Nasal cavity respiratory epithelium epithelial cell of viscerocranial mucosa (primary cell): Measurements from ENCODE around the gene MTA2. TPM values are rescaled to one million over a fixed set of nuclear protein-coding genes. Genes with fewer than 3 reads are reported as not detected.

ENCODE experiments used
- total RNA-seq: library from RNA; depleted of rRNA; stranded (reverse); fragments of >200 nt; gene quantifications from 2 replicates; pipeline ENCODE4 v1.2.3, GENCODE V29; 2014

MTA2 gene
- 183 and 215 TPM in 2 replicates for total RNA-seq

GRCh38 chr11:62601372-62602140, at the start of gene MTA2:
TSS of gene MTA2 (minus strand) at chr11:62601865. CDS start at chr11:62601450, 415 bp downstream.

GRCh38 chr11:62645946-62646824, 44.5 kb upstream of the MTA2 start, which contains the start of gene GANAB:
TSS of gene GANAB (minus strand) at chr11:62646613. CDS start at chr11:62646599, 14 bp downstream.

GRCh38 chr11:62621567-62622470, 20.2 kb upstream of the MTA2 start, which contains the start of gene B3GAT3:
TSS of gene B3GAT3 (minus strand) at chr11:62621986. CDS start at chr11:62621947, 39 bp downstream.

GRCh38 chr11:62612366-62613290, 11.0 kb upstream of the MTA2 start, which contains the start of the genes EML3 and ROM1:
TSS of gene EML3 (minus strand) at chr11:62612775. CDS start at chr11:62612457, 318 bp downstream.
TSS of gene ROM1 (plus strand) at chr11:62613257. CDS start at chr11:62613282, 25 bp downstream.

GRCh38 chr11:62591448-62592145, 10.1 kb downstream of the MTA2 start, which contains the start of gene TUT1:
TSS of gene TUT1 (minus strand) at chr11:62591523. CDS start at chr11:62591485, 38 bp downstream.

GRCh38 chr11:62573592-62574362, 27.9 kb downstream of the MTA2 start, which contains the start of gene EEF1G:
TSS of gene EEF1G (minus strand) at chr11:62573891. CDS start at chr11:62573842, 49 bp downstream.

GRCh38 chr11:62546244-62546928, 55.3 kb downstream of the MTA2 start, which contains the start of gene AHNAK:
TSS of gene AHNAK (minus strand) at chr11:62546806. CDS start at chr11:62536098, 10,708 bp downstream.

Other genes with a start within 250 kb of the MTA2 start
- not detected in 2 replicates for gene SCGB1A1, start 182.8 kb downstream of the MTA2 start, total RNA-seq
- 265 and 856 TPM in 2 replicates for gene AHNAK, start 55.1 kb downstream of the MTA2 start, total RNA-seq
- gene EEF1G, start 28.0 kb downstream of the MTA2 start, total RNA-seq, result 1,482 and 1,970 TPM in 2 replicates
- 9.1 and 11.3 TPM in 2 replicates for gene TUT1, start 10.3 kb downstream of the MTA2 start, total RNA-seq
- 7.9 and 16.2 TPM in 2 replicates for gene EML3, start 10.9 kb upstream of the MTA2 start, total RNA-seq
- gene ROM1, start 11.4 kb upstream of the MTA2 start, total RNA-seq, result 1.7 and 1.9 TPM in 2 replicates
- gene B3GAT3, start 20.1 kb upstream of the MTA2 start, total RNA-seq, result 24.9 and 33.7 TPM in 2 replicates
- 195 and 220 TPM in 2 replicates for gene GANAB, start 44.7 kb upstream of the MTA2 start, total RNA-seq
- gene INTS5, start 51.4 kb upstream of the MTA2 start, total RNA-seq, result 23.6 and 29.2 TPM in 2 replicates
- 21.0 and 61.2 TPM in 2 replicates for gene C11orf98, start 63.3 kb upstream of the MTA2 start, total RNA-seq
- gene CSKMT, start 63.4 kb upstream of the MTA2 start, total RNA-seq, result 5.1 and 14.0 TPM in 2 replicates
- gene UQCC3, start 69.8 kb upstream of the MTA2 start, total RNA-seq, result 10.8 and 22.6 TPM in 2 replicates
- 1.4 and 1.9 TPM in 2 replicates for gene LBHD1, start 70.4 kb upstream of the MTA2 start, total RNA-seq
- gene UBXN1, start 77.2 kb upstream of the MTA2 start, total RNA-seq, result 139 and 221 TPM in 2 replicates
- 0.14 and 1.4 TPM in 2 replicates for gene LRRN4CL, start 87.7 kb upstream of the MTA2 start, total RNA-seq
- gene BSCL2, start 105.6 kb upstream of the MTA2 start, total RNA-seq, result 18.1 and 22.0 TPM in 2 replicates
- gene GNG3, start 105.8 kb upstream of the MTA2 start, total RNA-seq, result not detected in 2 replicates
- 11.6 and 20.6 TPM in 2 replicates for gene HNRNPUL2, start 125.6 kb upstream of the MTA2 start, total RNA-seq
- gene TTC9C, start 126.6 kb upstream of the MTA2 start, total RNA-seq, result 18.1 and 31.4 TPM in 2 replicates
- gene ZBTB3, start 152.3 kb upstream of the MTA2 start, total RNA-seq, result 9.2 and 13.0 TPM in 2 replicates
- gene POLR2G, start 159.7 kb upstream of the MTA2 start, total RNA-seq, result 55.4 and 87.8 TPM in 2 replicates
- gene TAF6L, start 169.5 kb upstream of the MTA2 start, total RNA-seq, result 19.1 and 21.2 TPM in 2 replicates
- gene TMEM179B, start 185.5 kb upstream of the MTA2 start, total RNA-seq, result 24.3 and 35.5 TPM in 2 replicates
- gene TMEM223, start 190.1 kb upstream of the MTA2 start, total RNA-seq, result 10.5 and 17.1 TPM in 2 replicates
- gene NXF1, start 203.6 kb upstream of the MTA2 start, total RNA-seq, result 14.0 and 37.4 TPM in 2 replicates
- 29.7 and 47.2 TPM in 2 replicates for gene STX5, start 230.2 kb upstream of the MTA2 start, total RNA-seq
- not detected in 2 replicates for gene TEX54, start 231.0 kb upstream of the MTA2 start, total RNA-seq
- 68.5 and 89.2 TPM in 2 replicates for gene WDR74, start 237.7 kb upstream of the MTA2 start, total RNA-seq